Neural progenitor cell (in vitro differentiated cells): ENCODE results near the gene EMC6. TPM values are rescaled to one million over a fixed set of nuclear protein-coding genes. Genes with fewer than 3 reads are reported as not detected.

Experiments used
- DNase-seq: peaks from one replicate; pipeline ENCODE4 v3.0.0-alpha.2; 2016; ENCODE audit warnings: low spot score
- H2AFZ ChIP-seq: fragments of 200-600 bp; sonication (generic); replicated peaks from 2 replicates; pipeline ENCODE4 v1.6.1; 2016; ENCODE audit warnings: antibody characterized with exemption
- H3F3A ChIP-seq: fragments of 200-600 bp; sonication (generic); 2 replicates; pipeline ENCODE4 v1.6.1; 2016; ENCODE audit warnings: antibody characterized with exemption, low read depth
- H3K27ac ChIP-seq: fragments of 200-600 bp; sonication (generic); 2 replicates; pipeline ENCODE4 v1.5.1; 2016; ENCODE audit warnings: mild to moderate bottlenecking
- H3K27me3 ChIP-seq: fragments of 200-600 bp; sonication (generic); 2 replicates; pipeline ENCODE4 v1.6.1; 2016; ENCODE audit warnings: mild to moderate bottlenecking, moderate library complexity
- H3K36me3 ChIP-seq: fragments of 200-600 bp; sonication (generic); 2 replicates; pipeline ENCODE4 v1.5.1; 2016
- H3K4me1 ChIP-seq: fragments of 200-600 bp; sonication (generic); 2 replicates; pipeline ENCODE4 v1.6.1; 2016; ENCODE audit warnings: mixed run types
- H3K4me2 ChIP-seq: fragments of 200-600 bp; sonication (generic); 2 replicates; pipeline ENCODE4 v1.6.1; 2016
- H3K4me3 ChIP-seq: fragments of 200-600 bp; sonication (generic); 2 replicates; pipeline ENCODE4 v1.5.1; 2016
- H3K79me2 ChIP-seq: fragments of 200-600 bp; sonication (generic); 2 replicates; pipeline ENCODE4 v1.6.1; 2016; ENCODE audit warnings: low read depth
- H3K9ac ChIP-seq: fragments of 200-600 bp; sonication (generic); 2 replicates; pipeline ENCODE4 v1.6.1; 2016
- H3K9me3 ChIP-seq: fragments of 200-600 bp; sonication (generic); 2 replicates; pipeline ENCODE4 v1.5.1; 2016; ENCODE audit warnings: low read depth
- H4K20me1 ChIP-seq: fragments of 200-600 bp; sonication (generic); 2 replicates; pipeline ENCODE4 v1.6.1; 2016; ENCODE audit warnings: low read depth
- H3K27ac Mint-ChIP-seq: 3 replicates; pipeline ENCODE4 v1.8.0; 2021; ENCODE audit warnings: mixed read lengths
- H3K27me3 Mint-ChIP-seq: 2 replicates; pipeline ENCODE4 v1.8.0; 2022; ENCODE audit warnings: low read depth, mild to moderate bottlenecking, inconsistent platforms, moderate library complexity, mixed read lengths; ENCODE audit not compliant: insufficient read depth
- H3K36me3 Mint-ChIP-seq: 3 replicates; pipeline ENCODE4 v1.8.0; 2021; ENCODE audit warnings: mixed read lengths
- H3K4me1 Mint-ChIP-seq: 3 replicates; pipeline ENCODE4 v1.8.0; 2021; ENCODE audit warnings: mixed read lengths
- H3K4me3 Mint-ChIP-seq: 3 replicates; pipeline ENCODE4 v1.8.0; 2021; ENCODE audit warnings: mild to moderate bottlenecking, moderate library complexity, mixed read lengths
- H3K9me3 Mint-ChIP-seq: 3 replicates; pipeline ENCODE4 v1.8.0; 2020; ENCODE audit warnings: mixed read lengths
- CTCF ChIP-seq: fragments of 200-600 bp; sonication (generic); IDR thresholded peaks from 2 replicates; pipeline ENCODE4 v1.5.1; 2017; ENCODE audit warnings: antibody characterized with exemption, mild to moderate bottlenecking
- EZH2 ChIP-seq: fragments of 200-600 bp; sonication (generic); IDR thresholded peaks from 2 replicates; pipeline ENCODE4 v1.6.1; 2017; ENCODE audit warnings: antibody characterized with exemption, mild to moderate bottlenecking, moderate library complexity
- EZH2phosphoT487 ChIP-seq: fragments of 200-600 bp; sonication (generic); IDR thresholded peaks from 2 replicates; pipeline ENCODE4 v1.6.1; 2017; ENCODE audit warnings: antibody characterized with exemption
- total RNA-seq: library from RNA; depleted of rRNA; stranded (reverse); fragments of >200 nt; gene quantifications from 2 replicates; pipeline ENCODE4 v1.2.3, GENCODE V29; 2015; ENCODE audit warnings: low replicate concordance

Gene EMC6
- total RNA-seq, 1 donor from 2014 or later = 20.0 TPM

GRCh38 chr17:3715296-3715695 lies 46.7 kb downstream of the EMC6 start:
- no peaks in the 10 kb centered on the region for H3K36me3 ChIP-seq
- Mint-ChIP-seq H3K4me1 (no peaks in the 10 kb centered on the region), H3K4me3 (no peak overlapping the region), H3K9me3 (no peaks in the 10 kb centered on the region), H3K27ac (no peak overlapping the region), H3K36me3 (peaks cover 12% of the 10 kb centered on the region), H3K27me3 (no peaks in the 10 kb centered on the region)
- DNase-seq = no peak
- TF ChIP-seq EZH2phosphoT487 = no peak
- TF ChIP-seq CTCF = no peak
- no peak for TF ChIP-seq EZH2
- no peak overlapping the region for H3K4me3 ChIP-seq
- H4K20me1 ChIP-seq = no peaks in the 10 kb centered on the region
- H3K4me1 ChIP-seq = no peaks in the 10 kb centered on the region
- H3F3A ChIP-seq = no peaks in the 10 kb centered on the region
- H3K79me2 ChIP-seq = no peaks in the 10 kb centered on the region
- H3K4me2 ChIP-seq = no peak overlapping the region
- H3K9me3 ChIP-seq = no peaks in the 10 kb centered on the region
- no peak overlapping the region for H2AFZ ChIP-seq
- H3K9ac ChIP-seq = no peak overlapping the region
- no peak overlapping the region for H3K27ac ChIP-seq
- H3K27me3 ChIP-seq = no peaks in the 10 kb centered on the region

GRCh38 chr17:3718201-3718600 lies 49.6 kb downstream of the EMC6 start:
- Histone ChIP-seq H4K20me1 (no peaks in the 10 kb centered on the region), H3K4me1 (peaks cover 4% of the 10 kb centered on the region), H3K9me3 (no peaks in the 10 kb centered on the region), H3K36me3 (no peaks in the 10 kb centered on the region), H2AFZ (no peak overlapping the region), H3K4me3 (no peak overlapping the region), H3K9ac (no peak overlapping the region), H3K27me3 (no peaks in the 10 kb centered on the region), H3F3A (no peaks in the 10 kb centered on the region), H3K27ac (no peak overlapping the region), H3K4me2 (no peak overlapping the region), H3K79me2 (peaks cover 18% of the 10 kb centered on the region)
- H3K9me3 Mint-ChIP-seq = no peaks in the 10 kb centered on the region
- DNase-seq = no peak
- no peak for TF ChIP-seq EZH2
- no peak for TF ChIP-seq CTCF
- no peak for TF ChIP-seq EZH2phosphoT487
- peaks cover 10% of the 10 kb centered on the region for H3K36me3 Mint-ChIP-seq
- H3K4me3 Mint-ChIP-seq = no peak overlapping the region
- H3K27ac Mint-ChIP-seq = no peak overlapping the region
- H3K4me1 Mint-ChIP-seq = peaks cover 9% of the 10 kb centered on the region
- no peaks in the 10 kb centered on the region for H3K27me3 Mint-ChIP-seq

- DNase-seq = no peak
- no peak overlapping the region for H3K4me3 Mint-ChIP-seq
- no peak overlapping the region for H2AFZ ChIP-seq
- H3K4me1 Mint-ChIP-seq = peaks cover 9% of the 10 kb centered on the region
- H3K9me3 ChIP-seq = no peaks in the 10 kb centered on the region
- H3K4me2 ChIP-seq = no peak overlapping the region
- H4K20me1 ChIP-seq = peaks cover under 1% of the 10 kb centered on the region
- peaks cover 10% of the 10 kb centered on the region for H3K36me3 Mint-ChIP-seq
- H3K27me3 Mint-ChIP-seq = no peaks in the 10 kb centered on the region
- TF ChIP-seq CTCF = no peak
- TF ChIP-seq EZH2 = no peak
- TF ChIP-seq EZH2phosphoT487 = no peak
- no peak overlapping the region for H3K27ac Mint-ChIP-seq
- peaks cover 25% of the 10 kb centered on the region for H3K79me2 ChIP-seq
- peaks cover 4% of the 10 kb centered on the region for H3K4me1 ChIP-seq
- no peaks in the 10 kb centered on the region for H3K9me3 Mint-ChIP-seq
- no peak overlapping the region for H3K9ac ChIP-seq
- H3K27me3 ChIP-seq = no peaks in the 10 kb centered on the region
- no peak overlapping the region for H3K27ac ChIP-seq
- no peak overlapping the region for H3K4me3 ChIP-seq
- no peaks in the 10 kb centered on the region for H3K36me3 ChIP-seq
- H3F3A ChIP-seq = no peaks in the 10 kb centered on the region
Observed at GRCh38 chr17:3719265-3719664, 50.7 kb downstream of the EMC6 start.

Other genes with a start within 250 kb of the EMC6 start
- not detected in 2 replicates for gene OR1E2, start 235.0 kb upstream of the EMC6 start, total RNA-seq
- not detected in 2 replicates for gene SPATA22, start 197.0 kb upstream of the EMC6 start, total RNA-seq
- gene ASPA, start 192.8 kb upstream of the EMC6 start, total RNA-seq = not detected in 2 replicates
- 1.5 and 1.9 TPM in 2 replicates for gene TRPV3, start 111.0 kb upstream of the EMC6 start, total RNA-seq
- 4.0 and 4.2 TPM in 2 replicates for gene TRPV1, start 59.4 kb upstream of the EMC6 start, total RNA-seq
- 23.4 and 33.4 TPM in 2 replicates for gene SHPK, start 32.6 kb upstream of the EMC6 start, total RNA-seq
- gene CTNS, start 32.1 kb upstream of the EMC6 start, total RNA-seq = 9.4 and 9.9 TPM in 2 replicates
- gene TAX1BP3, start 234 bp upstream of the EMC6 start, total RNA-seq = 27.3 and 56.7 TPM in 2 replicates
- 0.68 TPM in 1 of 2 replicates, not detected in the other for gene P2RX5, start 27.3 kb downstream of the EMC6 start, total RNA-seq
- gene HASPIN, start 55.1 kb downstream of the EMC6 start, total RNA-seq = 14.8 and 21.2 TPM in 2 replicates
- 33.7 and 47.5 TPM in 2 replicates for gene ITGAE, start 132.4 kb downstream of the EMC6 start, total RNA-seq
- gene NCBP3, start 177.4 kb downstream of the EMC6 start, total RNA-seq = 55.7 and 72.4 TPM in 2 replicates
- gene CAMKK1, start 224.2 kb downstream of the EMC6 start, total RNA-seq = 2.9 and 6.4 TPM in 2 replicates
- gene P2RX1, start 247.7 kb downstream of the EMC6 start, total RNA-seq = not detected in 2 replicates